Heart left ventricle (tissue), 13 donors: Measurements from ENCODE around the gene GTF3C5.

Source experiments
- POLR2A ChIP-seq, 2 donors: fragments of 450-650 bp; IDR thresholded peaks; one replicate each; pipeline ENCODE4 v1.6.1; 2017; ENCODE audit warnings: antibody characterized with exemption in 2 of 2, mild to moderate bottlenecking in 2 of 2, moderate library complexity in 2 of 2
- TF ChIP-seq, protein P1 (sequence below), 12 donors: fragments of 200-600 bp; sonication (generic) in 4 of 12; IDR thresholded peaks; one replicate each; pipeline versions ENCODE4 v1.5.0 to v1.8.0; 2018 to 2022; ENCODE audit warnings: antibody characterized with exemption in 12 of 12, mild to moderate bottlenecking in 5 of 12
- donor health status: ischemic (EF 13 %, LVEDD 7.1; RV severe dilation, severe dysfunction).
- donor health status: DM: no; HTN: yes; CAD: no.
- donor health status: DM: no; HTN: no; CAD: no.
- donor health status: ischemic (EF 25% LVEDD 6.9; RV normal size, moderate dysfunction).
- donor health status: ischemic (EF 25% LVEDD 5.7; RV mildly dilated, moderate dysfunction).
- donor health status: ischemic (EF 35%, LVEDD 5.7; RV mildly dilated, moderate dysfunction).
- donor health status: nonischemic (EF 11% LVEDD 7.7; RV severe dilation, severe dysfunction).
- donor health status: DM: yes; HTN: yes; CAD: no.
- donor health status: PGD.
- donor health status: ischemic (EF 29% LVEDD 5.4; RV normal size, mild dysfunction).
- donor health status: nonischemic (EF 23%, LVEDD 6.1; RV moderate dilation, normal function).

DNA sequence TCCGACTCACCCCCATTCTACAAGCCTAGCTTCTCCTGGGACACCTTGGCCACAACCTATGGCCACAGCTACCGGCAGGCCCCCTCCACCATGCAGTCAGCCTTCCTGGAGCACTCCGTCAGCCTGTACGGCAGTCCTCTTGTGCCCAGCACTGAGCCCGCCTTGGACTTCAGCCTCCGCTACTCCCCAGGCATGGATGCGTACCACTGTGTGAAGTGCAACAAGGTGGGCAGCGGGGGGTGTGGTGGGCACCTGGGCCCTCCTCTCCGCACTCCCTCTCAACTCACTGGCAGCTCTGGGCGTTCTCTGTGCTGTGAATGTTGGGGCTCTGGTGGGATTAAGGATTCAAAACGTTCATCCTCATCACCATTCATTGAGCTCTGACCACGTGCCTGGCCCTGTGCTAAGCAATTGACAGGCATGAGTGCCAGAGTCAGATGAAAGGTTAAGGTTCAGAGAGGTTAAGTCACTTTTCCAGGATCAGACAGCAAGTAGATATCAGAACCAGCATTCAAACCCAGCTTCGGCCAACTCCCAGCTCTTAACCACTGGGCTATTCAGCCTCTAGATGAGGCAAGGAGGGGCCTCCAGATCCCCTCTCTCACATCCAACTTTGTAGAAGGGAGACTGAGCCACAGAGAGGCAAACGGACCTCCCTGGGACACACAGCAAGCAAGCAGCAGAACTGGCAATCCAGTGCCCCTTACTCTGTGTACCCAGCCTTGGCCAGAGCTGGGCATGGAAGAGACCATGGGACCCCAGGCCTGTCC, 42.4 kb upstream of the GTF3C5 start:
- TF ChIP-seq, protein P1, sequence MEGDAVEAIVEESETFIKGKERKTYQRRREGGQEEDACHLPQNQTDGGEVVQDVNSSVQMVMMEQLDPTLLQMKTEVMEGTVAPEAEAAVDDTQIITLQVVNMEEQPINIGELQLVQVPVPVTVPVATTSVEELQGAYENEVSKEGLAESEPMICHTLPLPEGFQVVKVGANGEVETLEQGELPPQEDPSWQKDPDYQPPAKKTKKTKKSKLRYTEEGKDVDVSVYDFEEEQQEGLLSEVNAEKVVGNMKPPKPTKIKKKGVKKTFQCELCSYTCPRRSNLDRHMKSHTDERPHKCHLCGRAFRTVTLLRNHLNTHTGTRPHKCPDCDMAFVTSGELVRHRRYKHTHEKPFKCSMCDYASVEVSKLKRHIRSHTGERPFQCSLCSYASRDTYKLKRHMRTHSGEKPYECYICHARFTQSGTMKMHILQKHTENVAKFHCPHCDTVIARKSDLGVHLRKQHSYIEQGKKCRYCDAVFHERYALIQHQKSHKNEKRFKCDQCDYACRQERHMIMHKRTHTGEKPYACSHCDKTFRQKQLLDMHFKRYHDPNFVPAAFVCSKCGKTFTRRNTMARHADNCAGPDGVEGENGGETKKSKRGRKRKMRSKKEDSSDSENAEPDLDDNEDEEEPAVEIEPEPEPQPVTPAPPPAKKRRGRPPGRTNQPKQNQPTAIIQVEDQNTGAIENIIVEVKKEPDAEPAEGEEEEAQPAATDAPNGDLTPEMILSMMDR (IDR thresholded peaks at IDR 0.05): no peak
- no peak for TF ChIP-seq POLR2A (IDR thresholded peaks at IDR 0.05)
